ENCODE measurements around the gene KCND1.

Gene KCND1

GRCh38 chrX:48927736-48928382, 43.8 kb downstream of the KCND1 start:
- no peaks in the 10 kb centered on the region for H3K27me3 ChIP-seq (ENCODE audit: insufficient read depth, low read depth)
- H3K4me3 ChIP-seq (IDR thresholded peaks at IDR 0.05; ENCODE audit: insufficient read depth, low read depth, low read length) = no peak overlapping the region
- H3K4me1 ChIP-seq (ENCODE audit: low read depth, poor library complexity, severe bottlenecking) = peaks cover 69% of the 10 kb centered on the region
- no peak overlapping the region for H2AFZ ChIP-seq (ENCODE audit: low read depth)
- no peak overlapping the region for H3K27ac ChIP-seq
- H3K36me3 ChIP-seq (ENCODE audit: insufficient read depth) = no peaks in the 10 kb centered on the region
- peaks cover 5% of the 10 kb centered on the region; the same call in 1 of the 2 replicates for H3K79me2 ChIP-seq (ENCODE audit: insufficient read depth, low read depth)
- H4K20me1 ChIP-seq (ENCODE audit: insufficient read depth) = no peaks in the 10 kb centered on the region
- H3K4me2 ChIP-seq = peak overlapping the region; percentile 25; the same call in 1 of the 2 replicates
- TF ChIP-seq CTCF (conservative IDR thresholded peaks at IDR 0.05; ENCODE audit: low read depth, low read length) = no peak
- no peak overlapping the region for H3K9ac ChIP-seq

- no peak overlapping the region for H3K4me2 ChIP-seq
Observed at GRCh38 chrX:48927123-48927522, 44.5 kb downstream of the KCND1 start.

GRCh38 chrX:48924270-48924669, 47.4 kb downstream of the KCND1 start:
- Histone ChIP-seq H3K27me3 (ENCODE audit: insufficient read depth, low read depth) (no peaks in the 10 kb centered on the region), H3K4me1 (ENCODE audit: low read depth, poor library complexity, severe bottlenecking) (peaks cover 92% of the 10 kb centered on the region), H3K4me3 (IDR thresholded peaks at IDR 0.05; ENCODE audit: insufficient read depth, low read depth, low read length) (no peak overlapping the region), H3K4me2 (peak overlapping the region; percentile 68), H3K36me3 (ENCODE audit: insufficient read depth) (no peaks in the 10 kb centered on the region), H3K79me2 (ENCODE audit: insufficient read depth, low read depth) (peaks cover 13% of the 10 kb centered on the region; the same call in 1 of the 2 replicates), H3K9ac (0 out of 2 replicates have a peak overlapping the region, but pooled peaks have one; percentile 12), H4K20me1 (ENCODE audit: insufficient read depth) (no peaks in the 10 kb centered on the region), H2AFZ (ENCODE audit: low read depth) (no peak overlapping the region), H3K27ac (peak overlapping the region; percentile 93)
- no peak for TF ChIP-seq CTCF (conservative IDR thresholded peaks at IDR 0.05; ENCODE audit: low read depth, low read length)

More at GRCh38 chrX:48927123-48927522, 44.5 kb downstream of the KCND1 start:
- H3K27ac ChIP-seq = no peak overlapping the region
- H4K20me1 ChIP-seq (ENCODE audit: insufficient read depth) = no peaks in the 10 kb centered on the region
- H3K79me2 ChIP-seq (ENCODE audit: insufficient read depth, low read depth) = peaks cover 5% of the 10 kb centered on the region; the same call in 1 of the 2 replicates
- no peak overlapping the region for H3K4me3 ChIP-seq (IDR thresholded peaks at IDR 0.05; ENCODE audit: insufficient read depth, low read depth, low read length)
- H3K36me3 ChIP-seq (ENCODE audit: insufficient read depth) = no peaks in the 10 kb centered on the region
- no peaks in the 10 kb centered on the region for H3K27me3 ChIP-seq (ENCODE audit: insufficient read depth, low read depth)
- no peak overlapping the region for H2AFZ ChIP-seq (ENCODE audit: low read depth)
- TF ChIP-seq CTCF (conservative IDR thresholded peaks at IDR 0.05; ENCODE audit: low read depth, low read length) = no peak
- no peak overlapping the region for H3K9ac ChIP-seq
- peaks cover 73% of the 10 kb centered on the region for H3K4me1 ChIP-seq (ENCODE audit: low read depth, poor library complexity, severe bottlenecking)

- Histone ChIP-seq H3K27ac (peak overlapping the region; percentile 93; the same call in 1 of the 2 replicates), H3K4me3 (IDR thresholded peaks at IDR 0.05; ENCODE audit: insufficient read depth, low read depth, low read length) (no peak overlapping the region), H3K4me2 (peak overlapping the region; percentile 68; the same call in 1 of the 2 replicates), H3K9ac (no peak overlapping the region), H2AFZ (ENCODE audit: low read depth) (no peak overlapping the region), H3K27me3 (ENCODE audit: insufficient read depth, low read depth) (no peaks in the 10 kb centered on the region), H4K20me1 (ENCODE audit: insufficient read depth) (no peaks in the 10 kb centered on the region), H3K36me3 (ENCODE audit: insufficient read depth) (no peaks in the 10 kb centered on the region), H3K4me1 (ENCODE audit: low read depth, poor library complexity, severe bottlenecking) (peaks cover 91% of the 10 kb centered on the region), H3K79me2 (ENCODE audit: insufficient read depth, low read depth) (peaks cover 14% of the 10 kb centered on the region; the same call in 1 of the 2 replicates)
- TF ChIP-seq CTCF (conservative IDR thresholded peaks at IDR 0.05; ENCODE audit: low read depth, low read length) = no peak
Observed at GRCh38 chrX:48923771-48924170, 47.9 kb downstream of the KCND1 start.
